HEK293 (cell line): Measurements from ENCODE around the gene SLBP.

Experiments used
- BCL11A ChIP-seq: fragments of 450-650 bp; formaldehyde crosslinking; IDR thresholded peaks from 2 replicates; pipeline ENCODE4 v1.5.1; 2016; ENCODE audit warnings: low read depth, missing biosample characterization, missing genetic modification characterization
- GFI1B ChIP-seq: fragments of 450-650 bp; formaldehyde crosslinking; IDR thresholded peaks from 2 replicates; pipeline ENCODE4 v1.5.1; 2016; ENCODE audit warnings: missing biosample characterization, missing genetic modification characterization
- GLIS2 ChIP-seq: fragments of 450-650 bp; formaldehyde crosslinking; IDR thresholded peaks from 2 replicates; pipeline ENCODE4 v1.5.1; 2016; ENCODE audit warnings: missing biosample characterization, missing genetic modification characterization
- HOXD13 ChIP-seq: sonication (generic); formaldehyde crosslinking; IDR thresholded peaks from 2 replicates; pipeline ENCODE4 v1.8.0; 2022; ENCODE audit warnings: missing genetic modification reagents, borderline replicate concordance
- KLF1 ChIP-seq: fragments of 450-650 bp; formaldehyde crosslinking; IDR thresholded peaks from 2 replicates; pipeline ENCODE4 v1.5.1; 2016; ENCODE audit warnings: missing biosample characterization, missing genetic modification characterization
- KLF8 ChIP-seq: fragments of 450-650 bp; formaldehyde crosslinking; IDR thresholded peaks from 2 replicates; pipeline ENCODE4 v1.5.1; 2016; ENCODE audit warnings: missing biosample characterization, missing genetic modification characterization
- MZF1 ChIP-seq: fragments of 450-650 bp; formaldehyde crosslinking; IDR thresholded peaks from 2 replicates; pipeline ENCODE4 v1.5.1; 2017; ENCODE audit warnings: missing biosample characterization, missing genetic modification characterization, borderline replicate concordance
- YY1 ChIP-seq: fragments of 450-650 bp; formaldehyde crosslinking; IDR thresholded peaks from 2 replicates; pipeline ENCODE4 v1.5.1; 2018; ENCODE audit warnings: missing biosample characterization, missing genetic modification characterization
- ZBTB17 ChIP-seq: fragments of 450-650 bp; formaldehyde crosslinking; IDR thresholded peaks from 2 replicates; pipeline ENCODE4 v1.5.1; 2016; ENCODE audit warnings: missing biosample characterization, missing genetic modification characterization
- ZFP69B ChIP-seq: fragments of 450-650 bp; formaldehyde crosslinking; IDR thresholded peaks from 2 replicates; pipeline ENCODE4 v1.5.1; 2016; ENCODE audit warnings: missing biosample characterization, missing genetic modification characterization
- ZNF112 ChIP-seq: fragments of 450-650 bp; formaldehyde crosslinking; IDR thresholded peaks from 2 replicates; pipeline ENCODE4 v1.5.0; 2017; ENCODE audit warnings: missing biosample characterization, missing genetic modification characterization
- ZNF169 ChIP-seq: fragments of 450-650 bp; formaldehyde crosslinking; IDR thresholded peaks from 2 replicates; pipeline ENCODE4 v1.5.1; 2016; ENCODE audit warnings: missing biosample characterization, missing genetic modification characterization
- ZNF2 ChIP-seq: fragments of 450-650 bp; formaldehyde crosslinking; IDR thresholded peaks from 2 replicates; pipeline ENCODE4 v1.5.1; 2016; ENCODE audit warnings: missing biosample characterization, missing genetic modification characterization
- ZNF561 ChIP-seq: fragments of 450-650 bp; IDR thresholded peaks from 2 replicates; pipeline ENCODE4 v1.5.1; 2018; ENCODE audit warnings: missing biosample characterization, missing genetic modification characterization, borderline replicate concordance
- ZNF626 ChIP-seq: fragments of 450-650 bp; sonication (Bioruptor Pico); formaldehyde crosslinking; IDR thresholded peaks from 2 replicates; pipeline ENCODE4 v1.5.1; 2018; ENCODE audit warnings: missing biosample characterization, missing genetic modification characterization, inconsistent platforms
- ZNF677 ChIP-seq: fragments of 450-650 bp; IDR thresholded peaks from 2 replicates; pipeline ENCODE4 v1.5.0; 2018; ENCODE audit warnings: missing biosample characterization, mild to moderate bottlenecking, missing genetic modification characterization, moderate library complexity
- ZNF747 ChIP-seq: fragments of 450-650 bp; formaldehyde crosslinking; IDR thresholded peaks from 2 replicates; pipeline ENCODE4 v1.5.1; 2016; ENCODE audit warnings: missing biosample characterization, missing genetic modification characterization
- ZNF776 ChIP-seq: fragments of 450-650 bp; formaldehyde crosslinking; IDR thresholded peaks from 2 replicates; pipeline ENCODE4 v1.5.0; 2017; ENCODE audit warnings: missing biosample characterization, missing genetic modification characterization, borderline replicate concordance
- ZNF837 ChIP-seq: fragments of 450-650 bp; formaldehyde crosslinking; IDR thresholded peaks from 2 replicates; pipeline ENCODE4 v1.5.1; 2016; ENCODE audit warnings: missing biosample characterization, missing genetic modification characterization
- ZSCAN30 ChIP-seq: fragments of 450-650 bp; IDR thresholded peaks from 2 replicates; pipeline ENCODE4 v1.5.1; 2018; ENCODE audit warnings: missing biosample characterization, mild to moderate bottlenecking, missing genetic modification characterization, moderate library complexity
- TF ChIP-seq, protein P1 (sequence below): fragments of 450-650 bp; formaldehyde crosslinking; IDR thresholded peaks from 2 replicates; pipeline ENCODE4 v1.5.1; 2016; ENCODE audit warnings: missing biosample characterization, missing genetic modification characterization
- TF ChIP-seq, protein P2 (sequence below): fragments of 450-650 bp; formaldehyde crosslinking; IDR thresholded peaks from 2 replicates; pipeline ENCODE4 v1.5.1; 2016; ENCODE audit warnings: missing biosample characterization, missing genetic modification characterization, low read depth
- TF ChIP-seq, protein P3 (sequence below): fragments of 450-650 bp; formaldehyde crosslinking; IDR thresholded peaks from 2 replicates; pipeline ENCODE4 v1.5.1; 2016; ENCODE audit warnings: missing biosample characterization, missing genetic modification characterization
- TF ChIP-seq, protein P4 (sequence below): fragments of 450-650 bp; IDR thresholded peaks from 2 replicates; pipeline ENCODE4 v1.5.1; 2018; ENCODE audit warnings: missing biosample characterization, mild to moderate bottlenecking, missing genetic modification characterization
- TF ChIP-seq, protein P5 (sequence below): fragments of 450-650 bp; formaldehyde crosslinking; IDR thresholded peaks from 2 replicates; pipeline ENCODE4 v1.5.1; 2016; ENCODE audit warnings: missing biosample characterization, missing genetic modification characterization
- TF ChIP-seq, protein P6 (sequence below): fragments of 450-650 bp; formaldehyde crosslinking; IDR thresholded peaks from 2 replicates; pipeline ENCODE4 v1.5.1; 2016; ENCODE audit warnings: missing biosample characterization, missing genetic modification characterization
- TF ChIP-seq, protein P7 (sequence below): fragments of 450-650 bp; formaldehyde crosslinking; IDR thresholded peaks from 2 replicates; pipeline ENCODE4 v1.5.1; 2016; ENCODE audit warnings: missing biosample characterization, missing genetic modification characterization

Gene SLBP

DNA sequence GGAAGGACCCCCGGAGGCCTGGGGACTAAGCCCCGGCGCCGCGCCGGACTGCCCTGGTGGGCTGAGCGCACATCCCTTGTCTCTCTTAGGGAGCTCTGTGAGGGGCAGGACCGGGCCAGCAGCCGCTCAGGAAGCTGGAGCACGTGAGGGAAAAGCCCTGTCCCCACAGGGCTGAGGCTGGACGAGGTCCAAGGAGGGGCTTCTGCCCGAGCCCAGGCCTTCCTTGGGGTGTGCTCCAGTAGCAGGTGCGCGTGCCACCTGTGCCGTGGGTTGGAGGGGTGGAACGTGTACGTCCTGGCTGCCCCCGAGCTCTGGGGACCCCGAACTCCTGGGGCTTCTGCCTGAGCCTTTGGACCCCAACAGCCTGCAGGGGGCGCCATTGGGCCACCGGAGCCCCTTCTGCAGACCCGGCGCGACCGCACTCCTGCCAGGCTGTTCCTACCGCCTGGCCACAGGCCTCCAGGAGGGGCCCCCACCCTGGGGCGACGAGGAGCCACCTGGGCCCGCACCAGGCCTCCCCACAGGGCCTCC is 36.4 kb upstream of the SLBP start (continued):
- TF ChIP-seq, protein P1, sequence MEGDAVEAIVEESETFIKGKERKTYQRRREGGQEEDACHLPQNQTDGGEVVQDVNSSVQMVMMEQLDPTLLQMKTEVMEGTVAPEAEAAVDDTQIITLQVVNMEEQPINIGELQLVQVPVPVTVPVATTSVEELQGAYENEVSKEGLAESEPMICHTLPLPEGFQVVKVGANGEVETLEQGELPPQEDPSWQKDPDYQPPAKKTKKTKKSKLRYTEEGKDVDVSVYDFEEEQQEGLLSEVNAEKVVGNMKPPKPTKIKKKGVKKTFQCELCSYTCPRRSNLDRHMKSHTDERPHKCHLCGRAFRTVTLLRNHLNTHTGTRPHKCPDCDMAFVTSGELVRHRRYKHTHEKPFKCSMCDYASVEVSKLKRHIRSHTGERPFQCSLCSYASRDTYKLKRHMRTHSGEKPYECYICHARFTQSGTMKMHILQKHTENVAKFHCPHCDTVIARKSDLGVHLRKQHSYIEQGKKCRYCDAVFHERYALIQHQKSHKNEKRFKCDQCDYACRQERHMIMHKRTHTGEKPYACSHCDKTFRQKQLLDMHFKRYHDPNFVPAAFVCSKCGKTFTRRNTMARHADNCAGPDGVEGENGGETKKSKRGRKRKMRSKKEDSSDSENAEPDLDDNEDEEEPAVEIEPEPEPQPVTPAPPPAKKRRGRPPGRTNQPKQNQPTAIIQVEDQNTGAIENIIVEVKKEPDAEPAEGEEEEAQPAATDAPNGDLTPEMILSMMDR: peak; percentile 85
- TF ChIP-seq ZFP69B (tag by site-specific recombination) (no peak), ZNF112 (no peak), KLF8 (tag by site-specific recombination) (0 out of 2 replicates have a peak, but pooled peaks have one; percentile 22), YY1 (tag by site-specific recombination) (no peak), ZNF561 (0 out of 2 replicates have a peak, but pooled peaks have one; percentile 37), HOXD13 (no peak), ZNF626 (tag by site-specific recombination) (no peak), ZNF677 (tag by site-specific recombination) (no peak), MZF1 (tag by site-specific recombination) (no peak), ZNF747 (tag by site-specific recombination) (no peak), ZNF2 (tag by site-specific recombination) (peak; percentile 62; the same call in 1 of the 2 replicates), BCL11A (tag by site-specific recombination) (0 out of 2 replicates have a peak, but pooled peaks have one; percentile 52), KLF1 (tag by site-specific recombination) (no peak), ZBTB17 (no peak; the same call in none of the 2 replicates), ZNF837 (tag by site-specific recombination) (no peak), GLIS2 (tag by site-specific recombination) (peak; percentile 74), GFI1B (tag by site-specific recombination) (no peak), ZNF776 (no peak), ZSCAN30 (tag by site-specific recombination) (peak; percentile 79; the same call in 1 of the 2 replicates), ZNF169 (tag by site-specific recombination) (no peak)
- TF ChIP-seq, protein P2, sequence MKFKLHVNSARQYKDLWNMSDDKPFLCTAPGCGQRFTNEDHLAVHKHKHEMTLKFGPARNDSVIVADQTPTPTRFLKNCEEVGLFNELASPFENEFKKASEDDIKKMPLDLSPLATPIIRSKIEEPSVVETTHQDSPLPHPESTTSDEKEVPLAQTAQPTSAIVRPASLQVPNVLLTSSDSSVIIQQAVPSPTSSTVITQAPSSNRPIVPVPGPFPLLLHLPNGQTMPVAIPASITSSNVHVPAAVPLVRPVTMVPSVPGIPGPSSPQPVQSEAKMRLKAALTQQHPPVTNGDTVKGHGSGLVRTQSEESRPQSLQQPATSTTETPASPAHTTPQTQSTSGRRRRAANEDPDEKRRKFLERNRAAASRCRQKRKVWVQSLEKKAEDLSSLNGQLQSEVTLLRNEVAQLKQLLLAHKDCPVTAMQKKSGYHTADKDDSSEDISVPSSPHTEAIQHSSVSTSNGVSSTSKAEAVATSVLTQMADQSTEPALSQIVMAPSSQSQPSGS (tag by site-specific recombination): no peak
- TF ChIP-seq, protein P3, sequence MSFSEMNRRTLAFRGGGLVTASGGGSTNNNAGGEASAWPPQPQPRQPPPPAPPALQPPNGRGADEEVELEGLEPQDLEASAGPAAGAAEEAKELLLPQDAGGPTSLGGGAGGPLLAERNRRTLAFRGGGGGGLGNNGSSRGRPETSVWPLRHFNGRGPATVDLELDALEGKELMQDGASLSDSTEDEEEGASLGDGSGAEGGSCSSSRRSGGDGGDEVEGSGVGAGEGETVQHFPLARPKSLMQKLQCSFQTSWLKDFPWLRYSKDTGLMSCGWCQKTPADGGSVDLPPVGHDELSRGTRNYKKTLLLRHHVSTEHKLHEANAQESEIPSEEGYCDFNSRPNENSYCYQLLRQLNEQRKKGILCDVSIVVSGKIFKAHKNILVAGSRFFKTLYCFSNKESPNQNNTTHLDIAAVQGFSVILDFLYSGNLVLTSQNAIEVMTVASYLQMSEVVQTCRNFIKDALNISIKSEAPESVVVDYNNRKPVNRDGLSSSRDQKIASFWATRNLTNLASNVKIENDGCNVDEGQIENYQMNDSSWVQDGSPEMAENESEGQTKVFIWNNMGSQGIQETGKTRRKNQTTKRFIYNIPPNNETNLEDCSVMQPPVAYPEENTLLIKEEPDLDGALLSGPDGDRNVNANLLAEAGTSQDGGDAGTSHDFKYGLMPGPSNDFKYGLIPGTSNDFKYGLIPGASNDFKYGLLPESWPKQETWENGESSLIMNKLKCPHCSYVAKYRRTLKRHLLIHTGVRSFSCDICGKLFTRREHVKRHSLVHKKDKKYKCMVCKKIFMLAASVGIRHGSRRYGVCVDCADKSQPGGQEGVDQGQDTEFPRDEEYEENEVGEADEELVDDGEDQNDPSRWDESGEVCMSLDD (tag by site-specific recombination): peak; percentile 95
- TF ChIP-seq, protein P4, sequence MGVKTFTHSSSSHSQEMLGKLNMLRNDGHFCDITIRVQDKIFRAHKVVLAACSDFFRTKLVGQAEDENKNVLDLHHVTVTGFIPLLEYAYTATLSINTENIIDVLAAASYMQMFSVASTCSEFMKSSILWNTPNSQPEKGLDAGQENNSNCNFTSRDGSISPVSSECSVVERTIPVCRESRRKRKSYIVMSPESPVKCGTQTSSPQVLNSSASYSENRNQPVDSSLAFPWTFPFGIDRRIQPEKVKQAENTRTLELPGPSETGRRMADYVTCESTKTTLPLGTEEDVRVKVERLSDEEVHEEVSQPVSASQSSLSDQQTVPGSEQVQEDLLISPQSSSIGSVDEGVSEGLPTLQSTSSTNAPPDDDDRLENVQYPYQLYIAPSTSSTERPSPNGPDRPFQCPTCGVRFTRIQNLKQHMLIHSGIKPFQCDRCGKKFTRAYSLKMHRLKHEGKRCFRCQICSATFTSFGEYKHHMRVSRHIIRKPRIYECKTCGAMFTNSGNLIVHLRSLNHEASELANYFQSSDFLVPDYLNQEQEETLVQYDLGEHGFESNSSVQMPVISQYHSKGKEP (tag by site-specific recombination): no peak
- TF ChIP-seq, protein P5, sequence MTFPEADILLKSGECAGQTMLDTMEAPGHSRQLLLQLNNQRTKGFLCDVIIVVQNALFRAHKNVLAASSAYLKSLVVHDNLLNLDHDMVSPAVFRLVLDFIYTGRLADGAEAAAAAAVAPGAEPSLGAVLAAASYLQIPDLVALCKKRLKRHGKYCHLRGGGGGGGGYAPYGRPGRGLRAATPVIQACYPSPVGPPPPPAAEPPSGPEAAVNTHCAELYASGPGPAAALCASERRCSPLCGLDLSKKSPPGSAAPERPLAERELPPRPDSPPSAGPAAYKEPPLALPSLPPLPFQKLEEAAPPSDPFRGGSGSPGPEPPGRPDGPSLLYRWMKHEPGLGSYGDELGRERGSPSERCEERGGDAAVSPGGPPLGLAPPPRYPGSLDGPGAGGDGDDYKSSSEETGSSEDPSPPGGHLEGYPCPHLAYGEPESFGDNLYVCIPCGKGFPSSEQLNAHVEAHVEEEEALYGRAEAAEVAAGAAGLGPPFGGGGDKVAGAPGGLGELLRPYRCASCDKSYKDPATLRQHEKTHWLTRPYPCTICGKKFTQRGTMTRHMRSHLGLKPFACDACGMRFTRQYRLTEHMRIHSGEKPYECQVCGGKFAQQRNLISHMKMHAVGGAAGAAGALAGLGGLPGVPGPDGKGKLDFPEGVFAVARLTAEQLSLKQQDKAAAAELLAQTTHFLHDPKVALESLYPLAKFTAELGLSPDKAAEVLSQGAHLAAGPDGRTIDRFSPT (tag by site-specific recombination): peak; percentile 63
- TF ChIP-seq, protein P6, sequence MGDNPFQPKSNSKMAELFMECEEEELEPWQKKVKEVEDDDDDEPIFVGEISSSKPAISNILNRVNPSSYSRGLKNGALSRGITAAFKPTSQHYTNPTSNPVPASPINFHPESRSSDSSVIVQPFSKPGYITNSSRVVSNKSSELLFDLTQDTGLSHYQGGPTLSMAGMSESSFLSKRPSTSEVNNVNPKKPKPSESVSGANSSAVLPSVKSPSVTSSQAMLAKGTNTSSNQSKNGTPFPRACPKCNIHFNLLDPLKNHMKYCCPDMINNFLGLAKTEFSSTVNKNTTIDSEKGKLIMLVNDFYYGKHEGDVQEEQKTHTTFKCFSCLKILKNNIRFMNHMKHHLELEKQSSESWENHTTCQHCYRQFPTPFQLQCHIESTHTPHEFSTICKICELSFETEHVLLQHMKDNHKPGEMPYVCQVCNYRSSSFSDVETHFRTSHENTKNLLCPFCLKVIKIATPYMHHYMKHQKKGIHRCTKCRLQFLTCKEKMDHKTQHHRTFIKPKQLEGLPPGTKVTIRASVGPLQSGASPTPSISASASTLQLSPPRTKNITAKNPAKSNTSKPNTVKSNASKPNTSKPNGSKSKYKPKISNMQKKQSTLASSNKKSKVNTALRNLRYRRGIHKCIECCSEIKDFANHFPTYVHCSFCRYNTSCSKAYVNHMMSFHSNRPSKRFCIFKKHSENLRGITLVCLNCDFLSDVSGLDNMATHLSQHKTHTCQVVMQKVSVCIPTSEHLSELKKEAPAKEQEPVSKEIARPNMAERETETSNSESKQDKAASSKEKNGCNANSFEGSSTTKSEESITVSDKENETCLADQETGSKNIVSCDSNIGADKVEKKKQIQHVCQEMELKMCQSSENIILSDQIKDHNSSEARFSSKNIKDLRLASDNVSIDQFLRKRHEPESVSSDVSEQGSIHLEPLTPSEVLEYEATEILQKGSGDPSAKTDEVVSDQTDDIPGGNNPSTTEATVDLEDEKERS: no peak
- TF ChIP-seq, protein P7, sequence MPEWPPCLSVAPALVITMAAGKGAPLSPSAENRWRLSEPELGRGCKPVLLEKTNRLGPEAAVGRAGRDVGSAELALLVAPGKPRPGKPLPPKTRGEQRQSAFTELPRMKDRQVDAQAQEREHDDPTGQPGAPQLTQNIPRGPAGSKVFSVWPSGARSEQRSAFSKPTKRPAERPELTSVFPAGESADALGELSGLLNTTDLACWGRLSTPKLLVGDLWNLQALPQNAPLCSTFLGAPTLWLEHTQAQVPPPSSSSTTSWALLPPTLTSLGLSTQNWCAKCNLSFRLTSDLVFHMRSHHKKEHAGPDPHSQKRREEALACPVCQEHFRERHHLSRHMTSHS (tag by site-specific recombination): no peak
